ENCODE results near the gene SLC4A4. TPM values are rescaled to one million over a fixed set of nuclear protein-coding genes. Genes with fewer than 3 reads are reported as not detected.

SLC4A4 gene
- total and polyA plus RNA-seq, 2 experiments from 2014 or later = 9.6 to 14.2 TPM

- no peak for DNase-seq (ENCODE audit: low spot score)
- Histone ChIP-seq H3K27ac (no peak overlapping the region), H2AFZ (no peak overlapping the region), H3K4me1 (ENCODE audit: insufficient read depth) (peaks cover 4% of the 10 kb centered on the region), H3K27me3 (no peaks in the 10 kb centered on the region), H3K4me3 (no peak overlapping the region), H3K36me3 (replicated peaks; ENCODE audit: insufficient read depth, low read depth) (no peaks in the 10 kb centered on the region), H4K20me1 (ENCODE audit: insufficient read depth, poor library complexity, severe bottlenecking) (no peaks in the 10 kb centered on the region), H3K4me2 (no peak overlapping the region), H3K79me2 (no peaks in the 10 kb centered on the region), H3K9me3 (ENCODE audit: low read depth) (no peaks in the 10 kb centered on the region), H3K9me2 (replicated peaks; ENCODE audit: insufficient read depth) (no peaks in the 10 kb centered on the region)
- WGBS (ENCODE audit: low lambda C conversion rate, missing lambda C conversion rate) = 69% methylated on average over 3 of the region's 3 CpGs
- TF ChIP-seq EZH2phosphoT487 (IDR thresholded peaks at IDR 0.05; ENCODE audit: low read depth, severe bottlenecking, unreplicated experiment) (no peak), CTCF (IDR thresholded peaks at IDR 0.05; ENCODE audit: poor library complexity) (no peak), EZH2 (IDR thresholded peaks at IDR 0.05; ENCODE audit: borderline replicate concordance) (no peak)
These were observed 128.0 kb downstream of the SLC4A4 start for GRCh38 chr4:71466775-71467174.

GRCh38 chr4:71468116-71468710 is 129.4 kb downstream of the SLC4A4 start:
- H3K27ac ChIP-seq = no peak overlapping the region
- H3K79me2 ChIP-seq = no peaks in the 10 kb centered on the region

GRCh38 chr4:71469541-71469940 is 130.7 kb downstream of the SLC4A4 start:
- H3K9me2 ChIP-seq (replicated peaks; ENCODE audit: insufficient read depth) = no peaks in the 10 kb centered on the region

More at GRCh38 chr4:71468116-71468710, 129.4 kb downstream of the SLC4A4 start:
- no peaks in the 10 kb centered on the region for H3K9me2 ChIP-seq (replicated peaks; ENCODE audit: insufficient read depth)
- H3K4me1 ChIP-seq (ENCODE audit: insufficient read depth) = peaks cover 4% of the 10 kb centered on the region
- H3K27me3 ChIP-seq = no peaks in the 10 kb centered on the region
- 57% methylated on average over 2 of the region's 2 CpGs for WGBS (ENCODE audit: low lambda C conversion rate, missing lambda C conversion rate)
- H2AFZ ChIP-seq = no peak overlapping the region
- no peak overlapping the region for H3K4me2 ChIP-seq
- no peaks in the 10 kb centered on the region for H3K36me3 ChIP-seq (replicated peaks; ENCODE audit: insufficient read depth, low read depth)
- H3K4me3 ChIP-seq = no peak overlapping the region
- no peak for DNase-seq (ENCODE audit: low spot score)
- TF ChIP-seq EZH2 (IDR thresholded peaks at IDR 0.05; ENCODE audit: borderline replicate concordance) = no peak
- TF ChIP-seq EZH2phosphoT487 (IDR thresholded peaks at IDR 0.05; ENCODE audit: low read depth, severe bottlenecking, unreplicated experiment) = no peak
- no peak for TF ChIP-seq CTCF (IDR thresholded peaks at IDR 0.05; ENCODE audit: poor library complexity)
- H3K9me3 ChIP-seq (ENCODE audit: low read depth) = no peaks in the 10 kb centered on the region
- H4K20me1 ChIP-seq (ENCODE audit: insufficient read depth, poor library complexity, severe bottlenecking) = no peaks in the 10 kb centered on the region

More at GRCh38 chr4:71469541-71469940, 130.7 kb downstream of the SLC4A4 start:
- Histone ChIP-seq H3K9me3 (ENCODE audit: low read depth) (no peaks in the 10 kb centered on the region), H3K79me2 (no peaks in the 10 kb centered on the region), H3K27ac (no peak overlapping the region), H4K20me1 (ENCODE audit: insufficient read depth, poor library complexity, severe bottlenecking) (no peaks in the 10 kb centered on the region), H3K27me3 (no peaks in the 10 kb centered on the region), H3K4me2 (no peak overlapping the region), H2AFZ (no peak overlapping the region), H3K4me1 (ENCODE audit: insufficient read depth) (peaks cover 4% of the 10 kb centered on the region), H3K36me3 (replicated peaks; ENCODE audit: insufficient read depth, low read depth) (no peaks in the 10 kb centered on the region), H3K4me3 (no peak overlapping the region)
- DNase-seq (ENCODE audit: low spot score) = no peak
- TF ChIP-seq EZH2phosphoT487 (IDR thresholded peaks at IDR 0.05; ENCODE audit: low read depth, severe bottlenecking, unreplicated experiment) = no peak
- no peak for TF ChIP-seq CTCF (IDR thresholded peaks at IDR 0.05; ENCODE audit: poor library complexity)
- no peak for TF ChIP-seq EZH2 (IDR thresholded peaks at IDR 0.05; ENCODE audit: borderline replicate concordance)
